AG10803 (cell line): ENCODE data around the gene UBAC1.
A peak's percentile ranks its signal among the peaks of the same experiment; 100 is the strongest.

ENCODE experiments used
- DNase-seq: peaks from one replicate; pipeline ENCODE4 v3.0.0; 2010; ENCODE audit warnings: low read depth
- H3K4me3 ChIP-seq: 2 replicates; pipeline ENCODE4 v1.5.1; 2011; ENCODE audit warnings: mild to moderate bottlenecking, low read length, control low read depth
- CTCF ChIP-seq: conservative IDR thresholded peaks from 2 replicates; pipeline ENCODE4 v1.5.1; 2011; ENCODE audit warnings: mild to moderate bottlenecking, low read length, control low read depth, inconsistent platforms

The UBAC1 gene

GRCh38 chr9:135993409-135993742, 32.2 kb upstream of the UBAC1 start:
- H3K4me3 ChIP-seq, result no peak overlapping the region
- no peak for TF ChIP-seq CTCF
- no peak for DNase-seq

GRCh38 chr9:135992486-135993408, 31.6 kb upstream of the UBAC1 start:
- H3K4me3 ChIP-seq, result peak overlapping the region; percentile 20; the same call in 1 of the 2 replicates
- no peak for TF ChIP-seq CTCF
- DNase-seq, result peak; percentile 78

GRCh38 chr9:135991771-135992170, 30.6 kb upstream of the UBAC1 start:
- no peak for DNase-seq
- TF ChIP-seq CTCF, result no peak
- no peak overlapping the region for H3K4me3 ChIP-seq

GRCh38 chr9:135990468-135991429, 29.6 kb upstream of the UBAC1 start:
- TF ChIP-seq CTCF, result no peak
- H3K4me3 ChIP-seq, result no peak overlapping the region
- peak; percentile 47 for DNase-seq

- H3K4me3 ChIP-seq, result no peak overlapping the region
- DNase-seq, result no peak
- TF ChIP-seq CTCF, result no peak
These were observed 28.7 kb upstream of the UBAC1 start for GRCh38 chr9:135989722-135990467.

- H3K4me3 ChIP-seq, result no peak overlapping the region
- no peak for TF ChIP-seq CTCF
- no peak for DNase-seq
These were observed 28.0 kb upstream of the UBAC1 start for GRCh38 chr9:135989157-135989556.
